DMS153 treated with DMSO at 0.1 percent for 48 hours (cell line): ENCODE results near the gene RAB43.
"Not testable (repeated sequence)": the region's sequence is repeated elsewhere in the genome, so short reads cannot be mapped to it uniquely, and the experiment has no call there.

Experiments used
- DNase-seq: peaks from one replicate; lab custom pipeline; 2025; ENCODE audit not compliant: unreplicated experiment; lab: John Stamatoyannopoulos, UW

RAB43 gene

GRCh38 chr3:129100274-129100673 is 21.3 kb downstream of the RAB43 start:
- no peak for DNase-seq

DNA sequence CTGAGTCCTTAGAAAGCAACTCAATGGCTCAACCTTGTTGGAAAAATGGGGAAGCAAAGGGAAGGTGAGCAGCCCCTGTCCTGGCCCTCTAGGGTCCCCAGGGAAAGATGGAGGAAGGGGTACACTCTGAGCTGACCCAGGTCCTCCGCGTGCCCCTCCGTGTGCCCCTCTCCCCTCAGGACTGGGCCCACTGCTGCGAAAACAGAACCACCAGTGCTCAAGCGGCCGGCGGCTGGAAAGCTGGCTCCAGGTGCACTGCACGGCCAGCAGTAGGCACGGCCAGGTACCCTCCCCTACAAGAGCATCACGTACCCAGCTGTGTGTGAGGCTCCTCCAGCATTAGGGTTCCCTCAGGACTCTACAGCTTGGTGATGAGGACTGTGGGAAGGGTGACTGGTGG is 26.3 kb downstream of the RAB43 start:
- DNase-seq: no peak

- DNase-seq: not testable (repeated sequence)
Observed at GRCh38 chr3:129088312-129088711, 33.3 kb downstream of the RAB43 start.

DNA sequence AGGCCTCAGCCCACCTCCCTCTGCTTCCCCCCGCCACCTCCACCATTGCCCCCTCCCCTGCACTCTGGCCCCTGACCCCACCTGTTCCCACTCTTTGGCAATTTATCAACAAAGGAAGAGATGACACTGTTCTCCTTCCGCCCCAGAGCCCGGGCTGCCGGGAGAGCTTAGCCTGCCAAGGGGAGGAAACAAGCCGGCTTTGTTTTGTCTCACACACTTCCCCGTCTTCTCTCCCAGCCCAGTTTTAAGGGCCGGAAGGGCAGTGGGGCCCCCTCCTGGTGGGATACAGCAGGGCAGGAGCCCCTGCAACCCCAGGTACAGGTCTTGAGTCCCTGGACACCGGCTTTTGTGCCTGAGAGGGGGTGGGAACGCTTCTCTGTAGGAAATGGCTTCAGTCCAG is 33.7 kb downstream of the RAB43 start:
- not testable (repeated sequence) for DNase-seq

DNA sequence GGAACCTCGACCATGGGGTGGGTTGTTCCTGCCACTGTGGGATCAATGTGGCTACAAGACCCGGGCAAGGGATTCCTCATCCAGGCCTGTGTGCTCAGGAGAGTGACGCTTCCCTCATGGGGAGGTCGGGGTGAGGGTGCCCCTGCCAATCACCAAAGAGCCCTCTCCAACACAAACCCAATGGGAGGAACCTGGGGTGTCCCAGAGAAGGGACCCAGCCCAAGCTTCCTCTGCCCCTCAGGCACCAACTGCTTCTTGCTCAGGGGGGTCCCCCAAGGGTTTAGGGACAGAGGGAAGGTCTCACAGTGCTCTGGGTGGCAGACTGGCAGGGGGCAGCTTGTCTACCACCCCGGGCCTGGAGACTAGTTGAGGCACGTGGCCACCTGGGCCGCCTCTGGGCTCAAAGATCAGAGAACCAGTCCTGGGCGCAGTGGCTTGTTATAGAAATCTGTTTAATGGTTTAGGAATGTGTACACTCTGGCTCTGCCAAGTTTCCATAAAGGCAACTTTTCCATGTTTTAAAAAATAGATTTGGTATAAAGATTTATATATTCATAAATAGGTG is 34.4 kb downstream of the RAB43 start:
- no peak for DNase-seq

DNA sequence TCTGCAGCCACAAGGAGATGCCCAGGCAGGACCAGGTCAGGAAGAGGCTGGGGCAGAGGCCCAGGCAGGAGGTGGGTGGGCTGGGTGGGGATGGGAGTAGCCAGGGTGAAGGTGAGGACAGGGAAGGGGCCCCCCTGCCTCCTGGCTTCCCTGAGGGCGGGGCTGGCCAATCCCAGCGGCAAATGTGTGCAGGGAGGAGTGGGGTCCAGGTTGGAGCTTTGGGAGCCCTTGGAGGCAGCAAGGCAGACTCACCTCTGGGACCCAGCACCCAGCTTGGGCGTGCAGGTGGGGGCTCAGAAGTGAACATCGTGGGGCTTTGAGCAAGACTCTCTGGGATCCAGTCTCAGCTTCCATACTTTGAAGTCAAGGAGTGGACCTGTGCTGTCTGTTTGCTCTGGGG is 35.8 kb downstream of the RAB43 start:
- DNase-seq: no peak

DNA sequence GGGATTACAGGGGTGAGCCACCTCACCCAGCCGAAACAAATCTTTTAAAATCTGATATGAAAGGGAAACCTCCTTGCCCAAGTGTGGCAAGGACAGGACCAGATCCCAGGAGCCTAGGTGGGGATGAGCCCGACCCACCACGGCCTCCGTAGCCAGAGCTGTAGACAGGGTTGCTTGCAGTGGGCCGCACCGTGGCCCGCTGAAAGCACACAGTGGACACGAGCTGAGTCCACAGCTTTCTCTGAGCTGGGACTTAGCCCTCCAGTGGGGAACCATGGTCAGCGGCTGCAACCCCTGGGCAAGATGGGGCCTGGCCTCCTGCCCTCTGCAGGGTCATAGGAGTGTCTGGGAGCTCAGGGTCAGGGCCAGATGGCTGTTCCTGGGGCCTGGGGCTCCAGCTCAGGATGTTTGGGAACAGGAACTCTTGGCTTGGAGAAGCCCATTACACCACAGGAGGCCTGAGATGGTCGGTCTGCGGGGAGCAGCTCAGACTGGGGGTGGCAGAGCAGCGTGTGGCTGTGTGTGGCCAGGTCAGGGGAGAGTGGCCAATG is 36.4 kb downstream of the RAB43 start:
- no peak for DNase-seq

GRCh38 chr3:129084501-129084900 is 37.1 kb downstream of the RAB43 start:
- no peak for DNase-seq

DNA sequence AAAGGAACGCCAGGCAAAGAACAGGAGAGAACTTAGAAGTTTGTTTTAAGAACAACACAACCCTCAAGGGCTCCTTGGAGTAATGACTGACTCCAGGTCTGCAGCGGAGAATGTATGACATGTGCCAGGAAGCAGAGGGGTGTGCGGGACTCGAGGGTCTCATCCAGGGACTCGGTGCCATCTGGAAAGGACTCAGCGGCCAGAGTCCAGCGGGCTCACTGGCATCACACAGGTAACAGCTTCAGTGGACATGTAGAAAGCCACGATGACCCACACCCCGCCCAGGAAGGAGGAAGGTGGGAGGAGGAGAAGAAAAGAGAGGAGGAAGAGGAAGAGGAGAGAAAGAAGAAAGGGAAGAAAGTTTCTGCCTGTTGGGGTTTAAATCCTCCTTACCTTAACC is 39.6 kb downstream of the RAB43 start:
- DNase-seq: no peak

DNA sequence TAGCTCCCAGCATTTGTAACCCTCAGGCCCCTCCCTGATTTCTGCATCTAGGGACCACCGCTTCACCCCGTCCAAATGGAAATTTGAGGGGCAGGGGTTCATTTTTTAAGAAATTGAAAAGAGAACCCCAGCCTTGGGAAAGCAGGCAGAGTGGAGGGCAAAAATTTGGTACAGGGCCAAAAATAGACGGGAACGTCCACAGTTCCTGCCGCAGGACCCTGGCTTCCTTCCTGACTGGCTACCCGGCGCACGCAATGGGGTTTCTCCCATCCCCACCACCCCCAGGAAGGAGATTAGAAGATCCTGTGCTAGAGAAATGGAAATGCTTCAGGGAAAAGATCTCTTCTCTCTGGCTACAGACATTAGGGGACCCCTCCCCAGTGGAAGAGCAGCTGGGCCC is 40.1 kb downstream of the RAB43 start:
- no peak for DNase-seq

GRCh38 chr3:129078510-129078909 is 43.1 kb downstream of the RAB43 start:
- DNase-seq: no peak

- no peak for DNase-seq
Observed at GRCh38 chr3:129077222-129077621, 44.4 kb downstream of the RAB43 start.

GRCh38 chr3:129070086-129070885 is 51.3 kb downstream of the RAB43 start:
- DNase-seq: no peak

GRCh38 chr3:129069313-129070085 is 52.1 kb downstream of the RAB43 start:
- DNase-seq: not testable (repeated sequence)

DNA sequence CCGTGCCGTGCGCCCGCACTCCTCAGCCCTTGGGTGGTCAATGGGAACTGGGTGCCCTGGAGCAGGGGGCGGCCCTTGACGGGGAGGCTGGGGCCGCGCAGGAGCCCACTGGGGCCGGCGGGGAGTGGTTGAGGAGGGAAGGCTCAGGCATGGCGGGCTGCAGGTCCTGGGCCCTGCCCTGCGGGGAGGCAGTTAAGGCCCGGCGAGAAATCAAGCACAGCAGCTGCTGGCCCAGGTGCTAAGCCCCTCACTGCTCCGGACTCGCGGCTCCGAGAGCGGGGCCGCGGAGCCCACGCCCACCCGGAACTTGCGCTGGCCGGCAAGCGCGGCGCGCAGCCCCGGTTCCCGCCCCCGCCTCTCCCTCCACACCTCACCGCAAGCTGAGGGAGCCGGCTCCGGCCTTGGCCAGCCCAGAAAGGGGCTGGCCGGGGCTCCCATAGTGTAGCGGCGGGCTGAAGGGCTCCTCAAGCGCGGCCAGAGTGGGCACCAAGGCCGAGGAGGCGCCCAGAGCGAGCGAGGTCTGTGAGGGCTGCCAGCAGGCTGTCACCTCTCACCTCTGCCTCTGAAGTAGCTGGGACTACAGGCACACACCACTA is 53.2 kb downstream of the RAB43 start:
- no peak for DNase-seq

DNA sequence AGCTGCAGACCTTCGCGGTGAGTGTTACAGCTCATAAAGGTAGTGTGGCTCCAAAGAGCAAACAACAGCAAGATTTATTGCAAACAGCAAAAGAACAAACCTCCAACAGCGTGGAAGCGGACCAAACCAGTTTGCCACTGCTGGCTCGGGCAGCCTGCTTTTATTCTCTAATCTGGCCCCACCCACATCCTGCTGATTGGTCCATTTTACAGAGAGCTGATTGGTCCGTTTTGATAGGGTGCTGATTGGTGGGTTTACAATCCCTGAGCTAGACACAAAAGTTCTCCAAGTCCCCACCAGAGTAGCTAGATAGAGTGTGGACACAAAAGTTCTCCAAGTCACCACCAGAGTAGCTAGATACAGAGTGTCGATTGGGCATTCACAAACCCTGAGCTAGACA is 53.9 kb downstream of the RAB43 start:
- DNase-seq: not testable (repeated sequence)

DNA sequence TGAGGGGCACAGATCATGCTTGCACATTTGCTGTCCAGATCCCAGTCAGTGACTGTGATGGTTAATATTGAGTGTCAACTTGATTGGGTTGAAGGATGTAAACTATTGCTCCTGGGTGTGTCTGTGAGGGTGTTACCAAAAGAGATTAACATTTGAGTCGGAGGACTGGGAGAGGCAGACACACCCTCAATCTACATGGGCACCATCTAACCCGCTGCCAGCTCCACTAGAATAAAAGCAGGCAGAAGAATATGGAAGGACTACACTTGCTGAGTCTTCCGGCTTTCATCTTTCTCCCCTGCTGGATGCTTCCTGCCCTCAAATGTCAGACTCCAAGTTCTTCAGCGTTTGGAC is 55.9 kb downstream of the RAB43 start:
- no peak for DNase-seq

GRCh38 chr3:129065016-129065719 is 56.4 kb downstream of the RAB43 start:
- no peak for DNase-seq

DNA sequence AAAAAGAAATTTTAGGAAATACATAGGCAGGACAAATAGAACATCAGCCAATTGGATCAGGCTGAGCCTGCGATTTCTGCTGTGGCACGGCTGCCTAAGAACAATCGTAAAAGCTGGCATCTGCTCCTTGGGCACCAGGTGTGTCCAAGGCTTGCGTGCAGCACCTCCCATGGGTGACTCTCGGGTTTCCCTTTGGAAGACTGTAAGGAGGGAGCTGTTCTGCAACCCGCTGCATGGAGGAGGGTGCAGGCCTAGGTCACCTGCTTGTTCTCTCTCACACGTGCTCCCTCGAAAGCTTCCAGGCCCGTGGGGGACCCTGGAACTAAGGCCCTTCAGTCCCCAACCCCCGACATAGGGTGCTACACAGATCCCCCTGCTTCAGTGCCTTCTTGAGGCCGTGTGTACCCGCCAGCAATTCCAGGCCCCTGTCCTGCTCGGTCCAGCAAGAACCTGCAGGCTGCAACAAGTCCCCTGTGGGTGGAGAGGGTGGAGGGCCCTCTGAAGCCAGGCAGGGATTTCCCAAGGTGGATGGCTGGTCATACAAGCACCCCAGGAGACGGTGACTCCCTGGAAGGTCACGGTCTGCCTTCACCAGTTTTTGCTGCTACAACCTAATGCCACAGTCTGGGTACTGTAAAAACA is 57.6 kb downstream of the RAB43 start:
- DNase-seq: no peak

GRCh38 chr3:129063091-129063640 is 58.4 kb downstream of the RAB43 start:
- DNase-seq: no peak
